HG02885 (cell line): ENCODE results near the gene FHIP2A.
A peak's percentile ranks its signal among the peaks of the same experiment; 100 is the strongest.
"Not testable (repeated sequence)": the region's sequence is repeated elsewhere in the genome, so short reads cannot be mapped to it uniquely, and the experiment has no call there.

Source experiments
- ATAC-seq: cut with Tn5 transposase; IDR thresholded peaks from one replicate; pipeline ENCODE4 v1.9.1; 2021; ENCODE audit warnings: mild to moderate bottlenecking; ENCODE audit not compliant: unreplicated experiment, poor library complexity

FHIP2A gene, protein sequence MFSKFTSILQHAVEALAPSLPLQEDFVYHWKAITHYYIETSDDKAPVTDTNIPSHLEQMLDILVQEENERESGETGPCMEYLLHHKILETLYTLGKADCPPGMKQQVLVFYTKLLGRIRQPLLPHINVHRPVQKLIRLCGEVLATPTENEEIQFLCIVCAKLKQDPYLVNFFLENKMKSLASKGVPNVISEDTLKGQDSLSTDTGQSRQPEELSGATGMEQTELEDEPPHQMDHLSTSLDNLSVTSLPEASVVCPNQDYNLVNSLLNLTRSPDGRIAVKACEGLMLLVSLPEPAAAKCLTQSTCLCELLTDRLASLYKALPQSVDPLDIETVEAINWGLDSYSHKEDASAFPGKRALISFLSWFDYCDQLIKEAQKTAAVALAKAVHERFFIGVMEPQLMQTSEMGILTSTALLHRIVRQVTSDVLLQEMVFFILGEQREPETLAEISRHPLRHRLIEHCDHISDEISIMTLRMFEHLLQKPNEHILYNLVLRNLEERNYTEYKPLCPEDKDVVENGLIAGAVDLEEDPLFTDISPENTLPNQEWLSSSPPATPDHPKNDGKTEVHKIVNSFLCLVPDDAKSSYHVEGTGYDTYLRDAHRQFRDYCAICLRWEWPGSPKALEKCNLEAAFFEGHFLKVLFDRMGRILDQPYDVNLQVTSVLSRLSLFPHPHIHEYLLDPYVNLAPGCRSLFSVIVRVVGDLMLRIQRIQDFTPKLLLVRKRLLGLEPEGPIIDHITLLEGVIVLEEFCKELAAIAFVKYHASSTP

DNA sequence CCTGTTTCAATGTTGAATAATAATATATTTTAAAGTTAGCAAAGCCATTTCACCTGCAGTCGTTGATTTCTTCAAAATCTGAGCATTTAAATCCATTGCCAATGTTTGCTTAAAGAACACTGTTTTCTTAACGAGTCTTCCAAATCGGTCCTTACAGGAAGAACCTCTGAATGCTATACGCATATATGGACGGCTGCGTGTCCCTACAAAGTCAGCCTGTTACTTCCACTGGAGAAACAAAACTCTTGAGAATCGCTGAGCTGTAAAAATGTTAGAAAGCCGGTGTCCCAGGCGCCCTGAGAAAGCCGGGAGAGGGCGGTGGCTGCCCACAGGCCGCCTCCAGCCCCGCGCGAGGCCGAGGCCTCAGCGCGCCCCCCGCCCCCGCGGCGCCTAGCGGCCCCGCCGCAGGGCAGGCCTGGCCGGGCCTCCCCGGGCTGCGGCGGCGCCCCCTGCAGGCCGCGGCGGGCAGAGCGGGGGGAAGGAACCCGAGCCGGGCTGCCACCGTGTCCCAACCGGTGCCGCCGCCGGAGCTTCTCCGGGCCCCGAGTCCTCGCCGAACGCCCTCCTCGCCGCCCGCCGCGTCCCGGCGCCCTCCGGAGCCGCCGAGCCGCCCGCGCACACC lies at the start of gene FHIP2A:
Gene FHIP2A, plus strand, starts transcription at position 488 of the 622 bp plus-strand sequence. CDS start 299 bp downstream, outside the sequence.
- ATAC-seq: peak; percentile 72

- ATAC-seq: no peak
These were observed 48.9 kb upstream of the FHIP2A start for GRCh38 chr10:114772496-114773196.

DNA sequence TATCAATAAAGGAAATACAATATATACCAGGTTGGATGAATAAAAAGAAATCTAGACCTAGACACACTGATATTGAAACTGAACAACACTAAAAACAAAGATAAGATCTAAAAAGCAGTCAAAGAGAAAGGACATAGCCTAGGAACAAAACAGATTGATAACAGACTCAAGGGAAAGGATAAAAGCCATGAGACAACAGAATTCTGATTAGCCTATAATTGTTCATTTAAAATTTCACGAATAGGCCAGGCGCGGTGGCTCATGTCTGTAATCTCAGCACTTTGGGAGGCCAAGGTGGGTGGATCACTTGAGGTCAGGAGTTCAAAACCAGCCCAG lies 48.4 kb upstream of the FHIP2A start:
- no peak for ATAC-seq

- not testable (repeated sequence) for ATAC-seq
These were observed 46.5 kb upstream of the FHIP2A start for GRCh38 chr10:114775082-114775481.

DNA sequence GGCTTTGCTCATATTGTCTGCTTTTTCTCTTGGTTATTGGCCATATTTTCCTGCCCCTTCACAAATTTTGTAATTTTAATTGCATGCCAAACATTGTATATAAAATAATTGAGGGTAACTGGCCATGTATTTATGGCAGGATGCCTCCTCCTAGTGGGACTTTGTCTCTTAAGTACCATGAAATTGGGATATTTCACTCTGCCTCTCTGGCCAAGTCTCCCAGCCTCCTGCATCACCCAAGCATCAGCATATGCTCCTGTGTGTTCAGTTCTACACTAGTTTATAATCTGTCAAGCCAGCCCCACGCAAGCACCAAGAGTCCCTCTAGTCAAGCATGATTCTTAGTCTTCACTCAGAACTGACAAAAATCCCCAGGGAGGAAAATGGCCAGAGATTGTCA lies 44.2 kb upstream of the FHIP2A start:
- ATAC-seq: no peak

- no peak for ATAC-seq
These were observed 41.6 kb upstream of the FHIP2A start for GRCh38 chr10:114779803-114780576.

- ATAC-seq: no peak
These were observed 40.9 kb upstream of the FHIP2A start for GRCh38 chr10:114780577-114781184.

DNA sequence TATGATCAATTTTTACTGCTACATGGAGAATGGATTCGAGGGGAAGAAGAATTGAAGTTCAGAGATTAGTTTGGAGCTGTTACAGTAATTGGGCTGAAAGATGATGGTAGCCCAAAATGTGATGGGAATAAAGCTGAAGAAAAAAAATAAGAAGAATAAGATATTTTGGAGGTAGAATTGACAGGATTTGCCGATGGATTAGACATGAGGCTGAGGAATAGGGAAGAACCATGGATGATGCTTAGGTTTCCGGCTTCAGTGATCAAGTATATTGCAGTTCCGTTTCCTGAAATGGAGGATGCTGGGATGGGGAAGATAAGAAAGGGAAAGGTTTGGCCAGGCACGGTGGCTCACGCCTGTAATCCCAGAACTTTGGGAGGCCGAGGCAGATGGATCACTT lies 38.9 kb upstream of the FHIP2A start:
- ATAC-seq: no peak

DNA sequence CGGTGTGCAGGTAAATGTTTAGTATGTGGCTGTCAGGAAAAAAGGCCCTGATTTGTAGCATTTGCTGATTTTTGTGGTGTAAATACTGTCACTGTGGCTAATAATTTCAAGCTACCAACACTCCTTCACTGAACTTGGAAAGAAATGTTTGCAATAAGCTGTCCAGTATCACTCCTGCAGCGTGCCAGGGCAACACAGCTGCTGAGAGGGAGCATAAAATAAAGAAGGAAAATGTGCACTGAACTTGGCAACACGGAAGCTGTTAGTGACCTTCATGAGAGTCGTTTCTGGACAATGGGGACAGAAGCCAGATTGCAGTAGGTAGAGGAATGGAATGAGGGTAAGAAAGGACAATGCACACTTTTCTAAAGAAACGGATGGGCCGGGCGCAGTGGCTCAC lies 37.9 kb upstream of the FHIP2A start:
- no peak for ATAC-seq

DNA sequence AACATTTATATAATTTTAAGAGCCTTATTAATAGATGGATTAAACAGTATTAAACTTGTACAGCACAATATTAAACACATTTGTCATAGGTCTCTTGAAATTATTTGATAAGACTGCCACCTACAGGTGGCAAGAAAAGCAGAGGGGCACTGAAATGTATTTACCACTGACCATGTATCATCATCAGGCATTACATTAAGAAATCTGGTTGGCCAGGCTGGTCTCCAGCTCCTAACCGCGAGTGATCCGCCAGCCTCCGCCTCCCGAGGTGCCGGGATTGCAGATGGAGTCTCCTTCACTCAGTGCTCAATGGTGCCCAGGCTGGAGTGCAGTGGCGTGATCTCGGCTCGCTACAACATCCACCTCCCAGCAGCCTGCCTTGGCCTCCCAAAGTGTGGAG lies 35.1 kb upstream of the FHIP2A start:
- ATAC-seq: peak; percentile 72

- ATAC-seq: not testable (repeated sequence)
These were observed 34.4 kb upstream of the FHIP2A start for GRCh38 chr10:114787131-114787530.

DNA sequence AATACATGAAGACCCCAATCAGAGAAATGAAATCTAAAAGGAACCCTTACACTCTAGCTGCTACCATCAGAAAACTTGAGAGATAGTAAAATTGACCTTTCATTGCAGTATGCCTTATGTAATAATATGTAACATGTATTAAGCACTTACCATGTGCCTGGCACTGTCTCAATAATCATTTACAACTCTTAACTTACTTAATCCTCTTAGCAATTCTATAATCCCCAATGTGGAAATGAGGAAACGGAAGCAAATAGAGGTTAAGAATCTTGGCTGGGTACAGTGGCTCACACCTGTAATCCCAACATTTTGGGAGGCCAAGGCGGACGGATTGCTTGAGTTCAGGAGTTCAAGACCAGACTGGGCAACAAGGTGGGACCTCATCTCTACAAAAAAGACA lies 29.8 kb upstream of the FHIP2A start:
- ATAC-seq: no peak

- ATAC-seq: no peak
These were observed 26.5 kb upstream of the FHIP2A start for GRCh38 chr10:114795039-114795438.

- ATAC-seq: no peak
These were observed 21.2 kb upstream of the FHIP2A start for GRCh38 chr10:114800361-114800760.

- peak; percentile 84 for ATAC-seq
These were observed 20.2 kb upstream of the FHIP2A start for GRCh38 chr10:114801411-114801813.

DNA sequence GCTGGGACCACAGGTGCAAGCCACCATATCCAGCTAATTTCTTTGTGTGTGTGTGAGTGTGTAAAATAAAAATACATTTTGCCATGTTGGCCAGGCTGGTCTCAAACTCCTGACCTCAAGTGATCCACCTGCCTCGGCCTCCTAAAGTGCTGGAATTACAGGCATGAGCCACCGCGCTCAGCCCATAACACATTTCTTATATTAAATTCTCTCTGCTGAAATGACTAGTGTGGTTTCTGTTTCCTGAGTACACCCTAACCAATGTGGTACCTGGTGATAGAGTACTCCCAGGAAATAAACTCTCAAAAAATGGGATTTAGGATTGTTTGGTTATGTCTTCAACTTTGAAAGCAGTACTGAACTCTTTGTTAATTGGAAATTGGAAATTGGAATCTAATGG lies 19.4 kb upstream of the FHIP2A start:
- peak; percentile 35 for ATAC-seq

DNA sequence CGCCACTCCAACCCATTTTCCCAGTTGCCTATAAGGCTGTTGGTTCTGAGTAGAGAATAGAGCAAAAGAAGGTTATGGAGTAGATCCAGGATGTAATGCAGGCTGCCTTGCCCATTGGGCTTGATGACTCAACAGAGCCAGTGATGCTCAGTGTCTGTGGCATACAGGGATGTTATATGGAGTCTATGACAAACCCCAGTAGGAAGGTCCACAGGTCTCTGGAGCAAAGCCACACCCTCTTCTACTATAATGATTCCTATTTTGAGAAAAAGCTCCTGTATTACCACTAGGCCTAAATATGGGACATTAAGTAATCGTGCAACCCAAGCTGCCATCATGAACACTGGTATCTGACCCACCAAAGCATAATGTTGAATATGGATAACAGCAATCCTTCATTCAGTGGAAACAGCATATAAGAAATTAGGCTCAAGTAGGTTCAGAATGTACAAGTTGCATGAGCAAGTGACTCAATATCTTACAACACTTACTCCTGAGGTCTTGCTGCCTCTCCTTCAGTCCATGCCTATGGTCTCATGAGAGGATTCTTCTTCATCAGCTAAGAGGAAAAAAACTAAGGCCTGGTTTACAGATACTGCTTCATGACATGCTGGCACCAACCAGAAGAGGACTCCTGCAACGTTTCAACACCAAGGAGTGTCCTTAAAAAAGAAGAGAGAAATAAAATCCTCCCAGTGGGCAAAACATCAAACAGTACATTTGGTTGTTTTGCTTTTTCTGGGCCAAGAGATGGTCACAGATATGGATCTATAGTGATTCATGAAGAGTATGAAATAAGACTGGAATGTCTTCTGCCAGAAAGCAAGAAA lies 14.8 kb upstream of the FHIP2A start:
- no peak for ATAC-seq

DNA sequence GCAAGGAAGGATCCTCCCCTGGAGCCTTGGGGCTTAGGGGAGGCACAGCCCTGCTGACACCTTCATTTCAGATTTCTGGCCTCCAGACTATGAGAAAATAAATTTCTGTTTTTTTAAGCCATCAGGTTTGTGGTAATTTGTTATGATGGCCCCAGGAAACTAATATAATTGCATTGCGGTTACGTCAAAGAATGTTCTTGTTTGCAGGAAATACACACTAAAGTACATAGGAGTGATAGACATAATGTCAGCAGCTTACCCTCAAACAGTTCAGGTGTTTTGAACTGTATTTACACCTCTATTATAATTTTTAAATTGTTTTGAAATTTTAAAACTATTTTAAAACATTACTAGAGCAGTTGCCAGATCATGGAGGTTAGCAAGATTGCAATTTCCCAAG lies 12.6 kb upstream of the FHIP2A start:
- ATAC-seq: no peak

DNA sequence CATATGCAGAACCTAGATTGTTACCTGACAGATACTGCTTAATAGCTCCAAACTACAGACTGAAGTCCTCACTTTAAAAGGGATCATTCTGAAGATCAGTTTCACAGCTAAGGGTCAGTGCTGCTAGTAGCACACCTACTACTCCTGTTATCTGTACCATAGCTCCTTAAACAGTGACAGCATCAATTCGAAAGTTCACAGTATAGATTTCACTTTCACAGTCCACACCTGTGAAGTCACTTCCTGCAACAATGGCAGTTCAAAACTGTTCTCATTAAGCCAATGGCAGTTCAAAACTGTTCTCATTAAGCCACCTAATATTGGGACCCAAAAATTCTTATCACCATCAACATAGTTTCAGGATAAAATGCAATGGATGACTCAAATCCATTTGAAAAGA lies 10.7 kb upstream of the FHIP2A start:
- ATAC-seq: peak; percentile 100
